Activated T-cell treated with anti-CD3 and anti-CD28 coated beads, Interleukin-2, amount 50 U/mL, for 24 hours (primary cell): ENCODE data around the gene SPINT2.
"Not testable (repeated sequence)": the region's sequence is repeated elsewhere in the genome, so short reads cannot be mapped to it uniquely, and the experiment has no call there.

Experiments
- DNase-seq: peaks from one replicate; pipeline ENCODE4 v3.0.0-alpha.2; 2020
- H3K27ac Mint-ChIP-seq: 2 replicates; pipeline ENCODE4 v1.8.0; 2020; ENCODE audit warnings: mild to moderate bottlenecking, mixed read lengths
- H3K27me3 Mint-ChIP-seq: 2 replicates; pipeline ENCODE4 v1.8.0; 2020; ENCODE audit warnings: mixed read lengths
- H3K36me3 Mint-ChIP-seq: 2 replicates; pipeline ENCODE4 v1.8.0; 2020; ENCODE audit warnings: low read depth, mixed read lengths
- H3K4me1 Mint-ChIP-seq: 2 replicates; pipeline ENCODE4 v1.8.0; 2020; ENCODE audit warnings: low read depth, mixed read lengths
- H3K4me3 Mint-ChIP-seq: 2 replicates; pipeline ENCODE4 v1.8.0; 2020; ENCODE audit warnings: mild to moderate bottlenecking, moderate library complexity, mixed read lengths
- H3K9me3 Mint-ChIP-seq: 2 replicates; pipeline ENCODE4 v1.8.0; 2020; ENCODE audit warnings: mixed read lengths

The SPINT2 gene

GRCh38 chr19:38228491-38229439 lies 35.6 kb upstream of the SPINT2 start:
- DNase-seq = no peak
- H3K4me3 Mint-ChIP-seq = peak overlapping the region; percentile 66
- no peak overlapping the region for H3K27ac Mint-ChIP-seq
- H3K4me1 Mint-ChIP-seq = peaks cover 18% of the 10 kb centered on the region
- no peaks in the 10 kb centered on the region for H3K36me3 Mint-ChIP-seq
- H3K9me3 Mint-ChIP-seq = no peaks in the 10 kb centered on the region
- H3K27me3 Mint-ChIP-seq = peaks cover 74% of the 10 kb centered on the region

- peak; percentile 78 for DNase-seq
- Mint-ChIP-seq H3K4me1 (peaks cover 11% of the 10 kb centered on the region), H3K4me3 (no peak overlapping the region), H3K27me3 (peaks cover 73% of the 10 kb centered on the region), H3K36me3 (no peaks in the 10 kb centered on the region), H3K27ac (no peak overlapping the region), H3K9me3 (no peaks in the 10 kb centered on the region)
Measured at GRCh38 chr19:38229585-38230073, 34.7 kb upstream of the SPINT2 start.

GRCh38 chr19:38230506-38231133 lies 33.8 kb upstream of the SPINT2 start:
- Mint-ChIP-seq H3K4me1 (peaks cover 11% of the 10 kb centered on the region), H3K27me3 (peaks cover 66% of the 10 kb centered on the region)
- not testable (repeated sequence) for H3K27ac Mint-ChIP-seq, DNase-seq, H3K4me3 Mint-ChIP-seq, H3K36me3 Mint-ChIP-seq, H3K9me3 Mint-ChIP-seq

GRCh38 chr19:38231918-38232317 lies 32.5 kb upstream of the SPINT2 start:
- Mint-ChIP-seq H3K9me3 (no peaks in the 10 kb centered on the region), H3K27me3 (peaks cover 57% of the 10 kb centered on the region), H3K27ac (no peak overlapping the region), H3K4me1 (peaks cover 11% of the 10 kb centered on the region), H3K4me3 (no peak overlapping the region), H3K36me3 (no peaks in the 10 kb centered on the region)
- no peak for DNase-seq

GRCh38 chr19:38233740-38234251 lies 30.6 kb upstream of the SPINT2 start:
- peak; percentile 83 for DNase-seq
- no peak overlapping the region for H3K4me3 Mint-ChIP-seq
- peaks cover 41% of the 10 kb centered on the region for H3K27me3 Mint-ChIP-seq
- no peaks in the 10 kb centered on the region for H3K9me3 Mint-ChIP-seq
- no peak overlapping the region for H3K27ac Mint-ChIP-seq
- H3K4me1 Mint-ChIP-seq = peaks cover 3% of the 10 kb centered on the region
- no peaks in the 10 kb centered on the region for H3K36me3 Mint-ChIP-seq

GRCh38 chr19:38234615-38235014 lies 29.8 kb upstream of the SPINT2 start:
- Mint-ChIP-seq H3K36me3 (no peaks in the 10 kb centered on the region), H3K27ac (no peak overlapping the region), H3K4me1 (no peaks in the 10 kb centered on the region), H3K27me3 (peaks cover 38% of the 10 kb centered on the region), H3K4me3 (no peak overlapping the region), H3K9me3 (no peaks in the 10 kb centered on the region)
- DNase-seq = no peak

GRCh38 chr19:38239816-38240215 lies 24.6 kb upstream of the SPINT2 start:
- Mint-ChIP-seq H3K9me3 (no peaks in the 10 kb centered on the region), H3K27me3 (peaks cover 3% of the 10 kb centered on the region), H3K36me3 (no peaks in the 10 kb centered on the region), H3K27ac (no peak overlapping the region), H3K4me1 (peaks cover 5% of the 10 kb centered on the region), H3K4me3 (no peak overlapping the region)
- DNase-seq = no peak

GRCh38 chr19:38243279-38243673 lies 21.1 kb upstream of the SPINT2 start:
- H3K4me3 Mint-ChIP-seq = peak overlapping the region; percentile 65
- H3K9me3 Mint-ChIP-seq = no peaks in the 10 kb centered on the region
- H3K4me1 Mint-ChIP-seq = peaks cover 5% of the 10 kb centered on the region
- no peak for DNase-seq
- no peaks in the 10 kb centered on the region for H3K27me3 Mint-ChIP-seq
- H3K36me3 Mint-ChIP-seq = no peaks in the 10 kb centered on the region
- no peak overlapping the region for H3K27ac Mint-ChIP-seq

- Mint-ChIP-seq H3K27me3 (no peaks in the 10 kb centered on the region), H3K27ac (no peak overlapping the region)
Measured at GRCh38 chr19:38245826-38246498, 18.4 kb upstream of the SPINT2 start.

GRCh38 chr19:38247126-38247525 lies 17.2 kb upstream of the SPINT2 start:
- DNase-seq = no peak
- H3K9me3 Mint-ChIP-seq = no peaks in the 10 kb centered on the region
- no peak overlapping the region for H3K27ac Mint-ChIP-seq
- peaks cover 5% of the 10 kb centered on the region for H3K4me1 Mint-ChIP-seq
- no peaks in the 10 kb centered on the region for H3K36me3 Mint-ChIP-seq
- no peaks in the 10 kb centered on the region for H3K27me3 Mint-ChIP-seq
- H3K4me3 Mint-ChIP-seq = no peak overlapping the region

More at GRCh38 chr19:38245826-38246498, 18.4 kb upstream of the SPINT2 start:
- Mint-ChIP-seq H3K36me3 (no peaks in the 10 kb centered on the region), H3K9me3 (no peaks in the 10 kb centered on the region), H3K4me3 (no peak overlapping the region), H3K4me1 (peaks cover 5% of the 10 kb centered on the region)
- no peak for DNase-seq

GRCh38 chr19:38247734-38248268 lies 16.6 kb upstream of the SPINT2 start:
- H3K36me3 Mint-ChIP-seq = no peaks in the 10 kb centered on the region
- no peak overlapping the region for H3K4me3 Mint-ChIP-seq
- H3K27ac Mint-ChIP-seq = no peak overlapping the region

GRCh38 chr19:38248421-38248820 lies 16.0 kb upstream of the SPINT2 start:
- Mint-ChIP-seq H3K9me3 (no peaks in the 10 kb centered on the region), H3K27ac (no peak overlapping the region), H3K4me1 (peaks cover 5% of the 10 kb centered on the region), H3K36me3 (no peaks in the 10 kb centered on the region), H3K4me3 (no peak overlapping the region), H3K27me3 (no peaks in the 10 kb centered on the region)
- no peak for DNase-seq

More at GRCh38 chr19:38247734-38248268, 16.6 kb upstream of the SPINT2 start:
- Mint-ChIP-seq H3K4me1 (peaks cover 5% of the 10 kb centered on the region), H3K9me3 (no peaks in the 10 kb centered on the region), H3K27me3 (no peaks in the 10 kb centered on the region)
- no peak for DNase-seq

- Mint-ChIP-seq H3K9me3 (no peaks in the 10 kb centered on the region), H3K4me1 (no peaks in the 10 kb centered on the region), H3K27me3 (peaks cover 13% of the 10 kb centered on the region), H3K27ac (no peak overlapping the region), H3K36me3 (no peaks in the 10 kb centered on the region), H3K4me3 (no peak overlapping the region)
- no peak for DNase-seq
Measured at GRCh38 chr19:38250428-38250820, 13.9 kb upstream of the SPINT2 start.
